Measurements from ENCODE around the gene NAA40.

GRCh38 chr11:63893355-63893754 lies 45.4 kb upstream of the NAA40 start:
- no peak for TF ChIP-seq YY1 (tag by site-specific recombination; IDR thresholded peaks at IDR 0.05)
- no peak for TF ChIP-seq REPIN1 (tag by site-specific recombination; IDR thresholded peaks at IDR 0.05; ENCODE audit: low read depth)
- TF ChIP-seq EGR2 (tag by site-specific recombination; IDR thresholded peaks at IDR 0.05; ENCODE audit: low read depth) = no peak
- no peak for TF ChIP-seq REST (tag by site-specific recombination; IDR thresholded peaks at IDR 0.05)
- TF ChIP-seq PBX3 (CRISPR knock-in tag; IDR thresholded peaks at IDR 0.05) = no peak
- TF ChIP-seq CTCF (tag by site-specific recombination; IDR thresholded peaks at IDR 0.05) = no peak
- TF ChIP-seq ZNF148 (tag by site-specific recombination; IDR thresholded peaks at IDR 0.05; ENCODE audit: borderline replicate concordance) = no peak
- TF ChIP-seq GFI1B (tag by site-specific recombination; IDR thresholded peaks at IDR 0.05) = no peak
- no peak for TF ChIP-seq ZNF174 (tag by site-specific recombination; IDR thresholded peaks at IDR 0.05)
- TF ChIP-seq ZNF391 (tag by site-specific recombination; IDR thresholded peaks at IDR 0.05; ENCODE audit: borderline replicate concordance, low read depth) = no peak
- no peak for TF ChIP-seq ZNF555 (tag by site-specific recombination; conservative IDR thresholded peaks at IDR 0.05)
- TF ChIP-seq ZNF341 (tag by site-specific recombination; IDR thresholded peaks at IDR 0.05; ENCODE audit: low read depth) = no peak
- no peak for TF ChIP-seq ZNF558 (tag by site-specific recombination; IDR thresholded peaks at IDR 0.05)
- no peak for TF ChIP-seq ZNF24 (tag by site-specific recombination; IDR thresholded peaks at IDR 0.05)

Measured in HEK293 (cell line).